ENCODE measurements around the gene KCNQ1OT1. TPM values are rescaled to one million over a fixed set of nuclear protein-coding genes. Genes with fewer than 3 reads are reported as not detected.

KCNQ1OT1 gene
- total and polyA plus RNA-seq, 8 donors: under 0.01 to 15.1 (median 2.3) TPM

GRCh38 chr11:2734181-2735052 is 34.6 kb upstream of the KCNQ1OT1 start:
- Histone ChIP-seq H3K4me3 (no peak overlapping the region), H3K4me1 (peaks cover 7 to 20% (median 18%) of the 10 kb centered on the region in 4 donors), H3K27me3 (no peaks in the 10 kb centered on the region), H3K9me3 (no peaks in the 10 kb centered on the region), H3K36me3 (no peaks in the 10 kb centered on the region), H3K27ac (no peak overlapping the region)
- WGBS, 5 donors: 90 to 92% (median 91%) methylated on average over 22 to 32 of the region's 32 CpGs
- TF ChIP-seq EP300 (IDR thresholded peaks at IDR 0.05) (no peak), POLR2A (IDR thresholded peaks at IDR 0.05) (no peak)
- intact Hi-C loops (cut with DNase I; ENCODE audit: low total_unique reads): no loop called here
- no peak for DNase-seq

- TF ChIP-seq EP300 (IDR thresholded peaks at IDR 0.05): no peak
- TF ChIP-seq POLR2A (IDR thresholded peaks at IDR 0.05): no peak
- no peak for TF ChIP-seq CTCF (IDR thresholded peaks at IDR 0.05)
- TF ChIP-seq POLR2AphosphoS5 (IDR thresholded peaks at IDR 0.05): no peak
- no peak overlapping the region for H3K4me3 ChIP-seq
- H3K27me3 ChIP-seq: no peaks in the 10 kb centered on the region
- intact Hi-C loops (cut with DNase I; ENCODE audit: low total_unique reads): no loop called here
- no peaks in the 10 kb centered on the region for H3K36me3 ChIP-seq
- 87 to 95% (median 90%) methylated on average over 11 to 12 of the region's 12 CpGs for WGBS, 5 donors
- peaks cover 0 to 9% (median 7%) of the 10 kb centered on the region in 4 donors for H3K4me1 ChIP-seq
- no peak for DNase-seq
- no peak overlapping the region for H3K27ac ChIP-seq
- H3K9me3 ChIP-seq: no peaks in the 10 kb centered on the region
Measured at GRCh38 chr11:2732940-2733628, 33.3 kb upstream of the KCNQ1OT1 start.

- H3K27me3 ChIP-seq: no peaks in the 10 kb centered on the region
- intact Hi-C loops (cut with DNase I; ENCODE audit: low total_unique reads): no loop called here
- no peak for TF ChIP-seq EP300 (IDR thresholded peaks at IDR 0.05)
- no peak for TF ChIP-seq POLR2AphosphoS5 (IDR thresholded peaks at IDR 0.05)
- no peak for TF ChIP-seq CTCF (IDR thresholded peaks at IDR 0.05)
- TF ChIP-seq POLR2A (IDR thresholded peaks at IDR 0.05): no peak
- no peaks in the 10 kb centered on the region for H3K9me3 ChIP-seq
- peaks cover 0 to 2% (median under 1%) of the 10 kb centered on the region in 4 donors for H3K4me1 ChIP-seq
- 85 to 99% (median 91%) methylated on average over 10 to 32 of the region's 32 CpGs for WGBS, 5 donors
- no peak overlapping the region for H3K27ac ChIP-seq
- H3K36me3 ChIP-seq: no peaks in the 10 kb centered on the region
- DNase-seq: peak in 1 of 2 donors; percentile 56
- no peak overlapping the region for H3K4me3 ChIP-seq
Measured at GRCh38 chr11:2732261-2732939, 32.6 kb upstream of the KCNQ1OT1 start.

GRCh38 chr11:2731130-2732125 is 31.6 kb upstream of the KCNQ1OT1 start:
- 85 to 92% (median 91%) methylated on average over 19 to 28 of the region's 28 CpGs for WGBS, 5 donors
- DNase-seq: no peak
- Histone ChIP-seq H3K36me3 (no peaks in the 10 kb centered on the region), H3K4me1 (no peaks in the 10 kb centered on the region), H3K9me3 (no peaks in the 10 kb centered on the region), H3K27ac (no peak overlapping the region), H3K4me3 (no peak overlapping the region), H3K27me3 (no peaks in the 10 kb centered on the region)
- TF ChIP-seq POLR2AphosphoS5 (IDR thresholded peaks at IDR 0.05): no peak
- TF ChIP-seq CTCF (IDR thresholded peaks at IDR 0.05): no peak
- no peak for TF ChIP-seq EP300 (IDR thresholded peaks at IDR 0.05)
- TF ChIP-seq POLR2A (IDR thresholded peaks at IDR 0.05): no peak
- intact Hi-C loops (cut with DNase I; ENCODE audit: low total_unique reads): no loop called here
